GM12878 (cell line): Measurements from ENCODE around the gene TUBB3. TPM values are rescaled to one million over a fixed set of nuclear protein-coding genes. Genes with fewer than 3 reads are reported as not detected.
"Not testable (repeated sequence)": the region's sequence is repeated elsewhere in the genome, so short reads cannot be mapped to it uniquely, and the experiment has no call there.

Experiments used
- ATAC-seq: fragments of 200-7000 bp; cut with Tn5 transposase; 3 replicates; pipeline ENCODE4 v1.9.1; 2020; ENCODE audit warnings: mild to moderate bottlenecking, moderate library complexity
- BruUV-seq: library from RNA; stranded (reverse); fragments of 400-500 nt; replicated peaks from 2 replicates; lab custom pipeline; 2021; lab: Mats Ljungman, UMichigan
- CTCF ChIA-PET: fragments of 300-600 bp; sonication (Branson Sonifier 250); formaldehyde crosslinking; extraction: SDS; loops from one replicate; lab custom pipeline; 2021; ENCODE audit warnings: inconsistent platforms; lab: Yijun Ruan, JAX
- POLR2A ChIA-PET: fragments of 350-600 bp; formaldehyde crosslinking; extraction: SDS; loops from one replicate; lab custom pipeline; 2021; ENCODE audit warnings: inconsistent platforms; lab: Charles Lee
- RAD21 ChIA-PET: fragments of 300-600 bp; sonication (Branson Sonifier 250); formaldehyde crosslinking; loops from one replicate; lab custom pipeline; 2023; ENCODE audit warnings: antibody characterized with exemption; ENCODE audit not compliant: unreplicated experiment; lab: Charles Lee
- SMC1A ChIA-PET: fragments of 300-600 bp; sonication (Branson Sonifier 250); formaldehyde crosslinking; loops from one replicate; lab custom pipeline; 2023; ENCODE audit not compliant: unreplicated experiment, uncharacterized antibody; lab: Charles Lee
- DNase-seq: peaks from one replicate; pipeline ENCODE4 v3.0.0-alpha.2; 2011; ENCODE audit warnings: low read depth, low spot score
- FAIRE-seq: peaks from 3 replicates; lab custom pipeline; 2011; peaks lifted over from hg19 to GRCh38; lab: Jason Lieb, UNC
- H2AFZ ChIP-seq: 2 replicates; pipeline ENCODE4 v1.6.0; 2011; ENCODE audit warnings: low read depth, low read length, control low read depth; ENCODE audit not compliant: control insufficient read depth
- H3K27ac ChIP-seq: 2 replicates; pipeline ENCODE4 v1.5.1; 2011; ENCODE audit warnings: control low read depth; ENCODE audit not compliant: control insufficient read depth, insufficient read depth
- H3K27me3 ChIP-seq, 2 experiments: replicated peaks in 1 of 2; 2 replicates each; pipeline versions ENCODE4 v1.6.0 to v1.6.1; 2011; ENCODE audit warnings: low read length in 1 of 2; ENCODE audit not compliant: control insufficient read depth in 2 of 2, insufficient read depth in 2 of 2
- H3K36me3 ChIP-seq, 2 experiments: 2 replicates each; pipeline ENCODE4 v1.5.1; 2011; ENCODE audit warnings: low read length in 1 of 2; ENCODE audit not compliant: control insufficient read depth in 2 of 2, insufficient read depth in 2 of 2
- H3K4me1 ChIP-seq: 2 replicates; pipeline ENCODE4 v1.6.1; 2011; ENCODE audit warnings: mild to moderate bottlenecking, low read length, moderate library complexity, mixed read lengths; ENCODE audit not compliant: control insufficient read depth, insufficient read depth
- H3K4me2 ChIP-seq: 2 replicates; pipeline ENCODE4 v1.6.0; 2011; ENCODE audit warnings: control low read depth; ENCODE audit not compliant: control insufficient read depth, insufficient read depth
- H3K4me3 ChIP-seq: fragments of 200-600 bp; sonication (generic); 2 replicates; pipeline ENCODE4 v1.5.1; 2016
- H3K79me2 ChIP-seq: 2 replicates; pipeline ENCODE4 v1.6.0; 2011; ENCODE audit warnings: low read length; ENCODE audit not compliant: control insufficient read depth, insufficient read depth
- H3K9ac ChIP-seq: 2 replicates; pipeline ENCODE4 v1.8.0; 2011; ENCODE audit warnings: low read length, control low read depth, mixed read lengths; ENCODE audit not compliant: control insufficient read depth, insufficient read depth
- H3K9me3 ChIP-seq: replicated peaks from 3 replicates; pipeline ENCODE4 v1.5.1; 2011; ENCODE audit warnings: mild to moderate bottlenecking, low read length; ENCODE audit not compliant: control insufficient read depth, insufficient read depth
- H4K20me1 ChIP-seq: 2 replicates; pipeline ENCODE4 v1.6.0; 2011; ENCODE audit not compliant: control insufficient read depth, insufficient read depth
- HCFC1 ChIP-seq: fragments of 150-350 bp; IDR thresholded peaks from 2 replicates; pipeline ENCODE4 v1.6.1; 2014; ENCODE audit warnings: low read length
- KDM1A ChIP-seq: fragments of 200-600 bp; sonication (generic); IDR thresholded peaks from 2 replicates; pipeline ENCODE4 v1.6.1; 2016; ENCODE audit warnings: borderline replicate concordance
- NFYA ChIP-seq: IDR thresholded peaks from 2 replicates; pipeline ENCODE4 v1.6.1; 2011; ENCODE audit warnings: low read depth, mild to moderate bottlenecking, low read length, improper control_type of control experiment, borderline replicate concordance
- WGBS: methylation state at CpG from one replicate; pipeline ENCODE4 v1.1.6; 2016; ENCODE audit warnings: low lambda C conversion rate; ENCODE audit not compliant: insufficient replicate concordance, insufficient coverage; ENCODE audit errors: missing lambda C conversion rate; 5-methylcytosine and 5-hydroxymethylcytosine counted together
- in situ Hi-C: fragments of 300-500 bp; cut with MboI; formaldehyde crosslinking; loops from 9 replicates; pipeline ENCODE4 v1.14.3; 2018; ENCODE audit warnings: mixed read lengths
- intact Hi-C: fragments of 100-400 bp; cut with micrococcal nuclease; formaldehyde crosslinking; loops from one replicate; pipeline ENCODE4 v1.14.2; 2022; ENCODE audit not compliant: unreplicated experiment
- polyA plus RNA-seq, 11 experiments: library from polyadenylated mRNA; depleted of rRNA in 4 of 11; unstranded in 6 of 11; stranded (reverse) in 5 of 11; fragments of >200 nt; fragmentation: Nextera tagmentation in 4 of 11; fragmentation: Illumina TruSeq in 1 of 11; extraction: Ambion mirVana in 4 of 11; extraction: Trizol in 1 of 11; gene quantifications; 1 replicate in 1 of 11; 2 replicates in 10 of 11; pipeline versions ENCODE4 v1.2.1 to v1.2.3, GENCODE V29; 2011 to 2016; ENCODE audit warnings: inconsistent platforms in 2 of 11, missing spikeins in 2 of 11, low read depth in 1 of 11
- total RNA-seq, 4 experiments: library from RNA; depleted of rRNA in 3 of 4; stranded (reverse); fragments of >200 nt in 3 of 4; fragmentation: Illumina TruSeq in 1 of 4; extraction: Trizol in 1 of 4; gene quantifications; 2 replicates each; pipeline versions ENCODE4 v1.2.1 to v1.2.3, GENCODE V29; 2013 to 2021
- TF ChIP-seq, protein P1 (sequence below): IDR thresholded peaks from 2 replicates; pipeline ENCODE4 v1.6.1; 2012; ENCODE audit warnings: improper control_type of control experiment, low read depth, low read length; ENCODE audit not compliant: insufficient replicate concordance

The TUBB3 gene
- total and polyA plus RNA-seq, 10 of the 15 experiments (the other 5 are each of a cell fraction or from before 2014, with no cell fraction given), result 0.09 to 2.5 (median 0.58) TPM; not detected in 1

DNA sequence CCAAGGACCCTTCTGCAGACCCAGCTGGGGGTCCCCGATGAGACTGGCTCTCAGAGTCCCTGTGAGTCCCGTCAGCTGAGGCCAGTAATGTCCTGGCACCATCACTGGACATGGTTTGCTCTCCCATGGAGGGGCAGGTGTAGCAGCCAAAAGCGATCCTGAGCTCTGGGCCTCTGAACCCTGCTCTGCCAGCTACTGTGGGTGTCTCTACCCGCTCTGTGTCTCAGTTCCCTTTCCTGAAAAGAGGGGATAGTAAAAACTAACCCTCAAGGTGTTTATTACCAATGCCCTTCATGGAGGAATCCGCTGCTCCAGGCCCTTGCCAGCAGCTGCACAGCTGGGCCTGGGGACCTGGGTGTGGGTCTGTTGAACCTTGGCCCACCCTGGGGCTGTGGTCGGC, 8.8 kb downstream of the TUBB3 start (continued):
- TF ChIP-seq, protein P1, sequence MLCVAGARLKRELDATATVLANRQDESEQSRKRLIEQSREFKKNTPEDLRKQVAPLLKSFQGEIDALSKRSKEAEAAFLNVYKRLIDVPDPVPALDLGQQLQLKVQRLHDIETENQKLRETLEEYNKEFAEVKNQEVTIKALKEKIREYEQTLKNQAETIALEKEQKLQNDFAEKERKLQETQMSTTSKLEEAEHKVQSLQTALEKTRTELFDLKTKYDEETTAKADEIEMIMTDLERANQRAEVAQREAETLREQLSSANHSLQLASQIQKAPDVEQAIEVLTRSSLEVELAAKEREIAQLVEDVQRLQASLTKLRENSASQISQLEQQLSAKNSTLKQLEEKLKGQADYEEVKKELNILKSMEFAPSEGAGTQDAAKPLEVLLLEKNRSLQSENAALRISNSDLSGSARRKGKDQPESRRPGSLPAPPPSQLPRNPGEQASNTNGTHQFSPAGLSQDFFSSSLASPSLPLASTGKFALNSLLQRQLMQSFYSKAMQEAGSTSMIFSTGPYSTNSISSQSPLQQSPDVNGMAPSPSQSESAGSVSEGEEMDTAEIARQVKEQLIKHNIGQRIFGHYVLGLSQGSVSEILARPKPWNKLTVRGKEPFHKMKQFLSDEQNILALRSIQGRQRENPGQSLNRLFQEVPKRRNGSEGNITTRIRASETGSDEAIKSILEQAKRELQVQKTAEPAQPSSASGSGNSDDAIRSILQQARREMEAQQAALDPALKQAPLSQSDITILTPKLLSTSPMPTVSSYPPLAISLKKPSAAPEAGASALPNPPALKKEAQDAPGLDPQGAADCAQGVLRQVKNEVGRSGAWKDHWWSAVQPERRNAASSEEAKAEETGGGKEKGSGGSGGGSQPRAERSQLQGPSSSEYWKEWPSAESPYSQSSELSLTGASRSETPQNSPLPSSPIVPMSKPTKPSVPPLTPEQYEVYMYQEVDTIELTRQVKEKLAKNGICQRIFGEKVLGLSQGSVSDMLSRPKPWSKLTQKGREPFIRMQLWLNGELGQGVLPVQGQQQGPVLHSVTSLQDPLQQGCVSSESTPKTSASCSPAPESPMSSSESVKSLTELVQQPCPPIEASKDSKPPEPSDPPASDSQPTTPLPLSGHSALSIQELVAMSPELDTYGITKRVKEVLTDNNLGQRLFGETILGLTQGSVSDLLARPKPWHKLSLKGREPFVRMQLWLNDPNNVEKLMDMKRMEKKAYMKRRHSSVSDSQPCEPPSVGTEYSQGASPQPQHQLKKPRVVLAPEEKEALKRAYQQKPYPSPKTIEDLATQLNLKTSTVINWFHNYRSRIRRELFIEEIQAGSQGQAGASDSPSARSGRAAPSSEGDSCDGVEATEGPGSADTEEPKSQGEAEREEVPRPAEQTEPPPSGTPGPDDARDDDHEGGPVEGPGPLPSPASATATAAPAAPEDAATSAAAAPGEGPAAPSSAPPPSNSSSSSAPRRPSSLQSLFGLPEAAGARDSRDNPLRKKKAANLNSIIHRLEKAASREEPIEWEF, result no peak
- no peak for TF ChIP-seq NFYA
- TF ChIP-seq HCFC1, result no peak
- TF ChIP-seq KDM1A, result no peak

DNA sequence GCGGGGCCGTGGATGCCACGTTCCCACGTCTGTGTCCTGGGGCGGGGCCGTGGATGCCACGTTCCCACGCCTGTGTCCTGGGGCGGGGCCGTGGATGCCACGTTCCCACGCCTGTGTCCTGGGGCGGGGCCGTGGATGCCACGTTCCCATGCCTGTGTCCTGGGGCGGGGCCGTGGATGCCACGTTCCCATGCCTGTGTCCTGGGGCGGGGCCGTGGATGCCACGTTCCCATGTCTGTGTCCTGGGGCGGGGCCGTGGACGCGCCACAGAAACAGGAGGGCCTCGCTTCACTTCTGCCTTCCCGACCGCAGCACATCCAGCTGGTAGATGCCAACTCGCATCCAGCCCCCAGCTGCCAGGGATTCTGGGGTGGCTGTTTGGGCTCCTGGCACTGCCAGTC, 10.9 kb downstream of the TUBB3 start:
- ATAC-seq, BruUV-seq, H3K4me1 ChIP-seq, H3K36me3 ChIP-seq, CTCF ChIA-PET, POLR2A ChIA-PET, H3K79me2 ChIP-seq, H3K9ac ChIP-seq, H3K4me3 ChIP-seq, H3K4me2 ChIP-seq, H3K9me3 ChIP-seq, H3K27ac ChIP-seq, in situ Hi-C loops, H4K20me1 ChIP-seq, H3K27me3 ChIP-seq, SMC1A ChIA-PET, DNase-seq, RAD21 ChIA-PET, H2AFZ ChIP-seq, intact Hi-C loops, FAIRE-seq: not testable (repeated sequence)
- WGBS, result 78% methylated on average over 15 of the region's 29 CpGs
